Retinal pigment epithelial cell (primary cell): ENCODE measurements around the gene PABPC3.
A peak's percentile ranks its signal among the peaks of the same experiment; 100 is the strongest.

ENCODE experiments used
- DNase-seq: peaks from one replicate; pipeline ENCODE4 v3.0.0-alpha.2; 2010; ENCODE audit warnings: low read depth
- H3K4me3 ChIP-seq: 2 replicates; pipeline ENCODE4 v1.5.1; 2011; ENCODE audit warnings: mild to moderate bottlenecking, low read length, control low read depth, moderate library complexity
- TF ChIP-seq, protein P1 (sequence below): conservative IDR thresholded peaks from 2 replicates; pipeline ENCODE4 v1.5.1; 2011; ENCODE audit warnings: low read depth, low read length, control low read depth, inconsistent platforms

PABPC3 gene

DNA sequence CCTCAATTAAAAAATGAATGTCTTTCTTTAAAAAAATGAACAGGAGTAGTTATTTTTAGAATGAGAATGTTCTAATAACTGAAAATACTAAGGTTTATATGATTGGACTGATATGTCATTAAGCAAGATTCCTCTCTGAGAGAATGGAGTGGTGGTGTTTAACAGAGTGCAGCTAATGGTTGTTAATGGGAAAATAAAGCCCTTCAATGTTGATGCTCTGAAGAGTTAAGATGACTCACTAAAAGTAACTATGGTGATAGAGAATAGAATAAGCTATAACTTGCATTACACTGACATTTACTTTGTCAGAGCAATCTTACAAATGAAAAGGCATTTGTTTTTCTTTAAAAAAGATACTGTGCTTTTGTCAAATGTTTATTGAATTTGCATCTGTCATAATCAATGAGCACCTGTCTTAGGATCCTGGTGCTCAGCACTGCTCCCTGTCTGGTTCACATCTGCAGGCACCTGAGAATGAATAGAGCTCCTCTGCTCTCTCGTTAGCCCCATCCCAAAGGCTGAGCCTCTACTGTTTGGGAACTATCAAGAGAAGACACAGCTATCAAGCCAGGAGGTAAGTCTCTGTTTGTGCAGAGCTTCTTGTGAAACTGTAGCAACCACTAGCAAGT is 15.1 kb downstream of the PABPC3 start:
- no peak overlapping the region for H3K4me3 ChIP-seq
- TF ChIP-seq, protein P1, sequence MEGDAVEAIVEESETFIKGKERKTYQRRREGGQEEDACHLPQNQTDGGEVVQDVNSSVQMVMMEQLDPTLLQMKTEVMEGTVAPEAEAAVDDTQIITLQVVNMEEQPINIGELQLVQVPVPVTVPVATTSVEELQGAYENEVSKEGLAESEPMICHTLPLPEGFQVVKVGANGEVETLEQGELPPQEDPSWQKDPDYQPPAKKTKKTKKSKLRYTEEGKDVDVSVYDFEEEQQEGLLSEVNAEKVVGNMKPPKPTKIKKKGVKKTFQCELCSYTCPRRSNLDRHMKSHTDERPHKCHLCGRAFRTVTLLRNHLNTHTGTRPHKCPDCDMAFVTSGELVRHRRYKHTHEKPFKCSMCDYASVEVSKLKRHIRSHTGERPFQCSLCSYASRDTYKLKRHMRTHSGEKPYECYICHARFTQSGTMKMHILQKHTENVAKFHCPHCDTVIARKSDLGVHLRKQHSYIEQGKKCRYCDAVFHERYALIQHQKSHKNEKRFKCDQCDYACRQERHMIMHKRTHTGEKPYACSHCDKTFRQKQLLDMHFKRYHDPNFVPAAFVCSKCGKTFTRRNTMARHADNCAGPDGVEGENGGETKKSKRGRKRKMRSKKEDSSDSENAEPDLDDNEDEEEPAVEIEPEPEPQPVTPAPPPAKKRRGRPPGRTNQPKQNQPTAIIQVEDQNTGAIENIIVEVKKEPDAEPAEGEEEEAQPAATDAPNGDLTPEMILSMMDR, result no peak
- DNase-seq, result no peak

DNA sequence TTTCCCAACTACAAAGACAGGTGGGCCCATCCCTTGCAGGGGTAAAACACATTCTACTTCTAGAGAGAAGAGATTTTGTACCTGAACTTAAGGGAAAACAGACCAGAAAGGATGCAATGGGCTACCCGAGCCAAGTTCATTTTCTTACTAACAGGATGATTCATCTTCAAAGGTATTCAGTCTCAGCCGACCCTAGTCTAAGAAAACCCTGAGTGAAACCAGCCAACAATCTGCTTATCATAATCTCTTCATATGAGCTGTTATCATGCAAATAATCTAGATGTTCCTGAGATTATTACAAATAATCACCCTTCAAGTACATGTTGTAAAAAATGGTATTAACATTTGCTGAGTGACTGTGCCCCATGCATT is 15.6 kb downstream of the PABPC3 start:
- no peak overlapping the region for H3K4me3 ChIP-seq
- DNase-seq, result peak; percentile 16
- TF ChIP-seq, protein P1, result no peak

- peak; percentile 22 for DNase-seq
- no peak overlapping the region for H3K4me3 ChIP-seq
- TF ChIP-seq, protein P1, result no peak
Measured at GRCh38 chr13:25112695-25113255, 16.8 kb downstream of the PABPC3 start.

DNA sequence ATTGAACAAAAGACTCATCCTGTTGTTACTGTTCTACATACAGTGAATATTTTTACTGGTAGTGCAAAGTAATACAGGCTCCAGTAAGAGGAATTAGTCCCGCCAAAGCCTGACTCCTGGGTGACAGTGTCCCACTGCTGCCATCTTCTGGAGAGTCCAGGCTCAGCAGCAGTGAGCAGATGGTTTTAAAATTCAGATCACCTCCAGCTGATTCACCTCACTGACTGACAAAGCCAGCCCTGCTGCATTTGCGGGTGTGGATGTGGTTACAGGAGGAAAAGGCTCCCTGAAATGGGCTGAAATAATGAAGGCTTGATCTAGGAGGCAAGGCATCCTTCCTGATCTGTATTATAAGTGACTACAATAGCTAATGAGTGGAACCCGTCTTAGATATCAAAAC is 18.3 kb downstream of the PABPC3 start:
- H3K4me3 ChIP-seq, result no peak overlapping the region
- DNase-seq, result peak; percentile 30
- TF ChIP-seq, protein P1, result peak; percentile 97

- no peak for DNase-seq
- TF ChIP-seq, protein P1, result no peak
- no peak overlapping the region for H3K4me3 ChIP-seq
Measured at GRCh38 chr13:25116044-25116443, 20.1 kb downstream of the PABPC3 start.

DNA sequence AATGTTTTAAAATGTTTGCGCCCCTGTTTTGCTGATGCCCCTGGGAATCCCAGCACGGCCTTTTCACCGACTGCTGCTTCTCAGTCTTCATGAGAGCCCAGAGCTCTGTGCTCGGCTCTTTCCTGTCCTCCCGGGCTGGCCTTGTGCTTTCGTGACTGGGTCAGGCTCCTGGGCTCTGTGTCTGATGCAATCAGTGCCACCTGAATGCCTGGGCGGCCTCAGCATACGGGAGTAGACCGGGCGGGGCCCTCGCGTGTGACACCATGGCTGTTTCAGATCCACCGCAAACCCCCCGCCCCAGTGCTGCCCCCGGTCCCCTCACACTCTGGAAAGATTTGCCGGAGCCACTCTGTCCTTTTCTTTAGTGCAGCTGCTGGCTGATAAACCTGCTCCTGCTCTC is 21.4 kb downstream of the PABPC3 start:
- DNase-seq, result no peak
- TF ChIP-seq, protein P1, result no peak
- H3K4me3 ChIP-seq, result no peak overlapping the region

DNA sequence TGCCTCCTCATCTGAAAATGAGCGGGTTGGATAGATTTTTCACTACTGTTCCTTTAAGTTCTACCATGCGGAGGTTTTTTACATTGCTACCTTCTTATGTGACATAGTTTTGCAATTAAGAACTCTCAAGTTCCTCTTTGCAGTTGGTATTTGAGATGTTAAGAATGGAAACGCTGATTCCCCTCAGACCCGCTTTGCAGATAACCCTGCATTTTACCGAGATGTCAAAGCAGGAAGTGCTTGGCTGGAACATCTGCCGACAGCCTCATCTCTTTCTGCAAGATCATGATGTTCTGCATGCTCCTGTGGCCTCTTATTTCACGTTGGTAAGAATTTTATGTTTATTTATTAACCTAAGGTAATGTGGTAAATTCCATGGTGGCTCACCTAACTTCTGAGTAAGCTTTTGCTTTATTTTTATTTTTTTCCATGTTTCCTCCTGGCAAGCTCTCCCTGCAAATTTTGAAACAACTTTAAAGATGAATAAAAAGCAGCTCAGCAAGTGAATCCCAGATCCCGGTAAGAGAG is 22.5 kb downstream of the PABPC3 start:
- no peak overlapping the region for H3K4me3 ChIP-seq
- TF ChIP-seq, protein P1, result no peak
- no peak for DNase-seq
